ENCODE measurements around the gene PEX11G.

The PEX11G gene

DNA sequence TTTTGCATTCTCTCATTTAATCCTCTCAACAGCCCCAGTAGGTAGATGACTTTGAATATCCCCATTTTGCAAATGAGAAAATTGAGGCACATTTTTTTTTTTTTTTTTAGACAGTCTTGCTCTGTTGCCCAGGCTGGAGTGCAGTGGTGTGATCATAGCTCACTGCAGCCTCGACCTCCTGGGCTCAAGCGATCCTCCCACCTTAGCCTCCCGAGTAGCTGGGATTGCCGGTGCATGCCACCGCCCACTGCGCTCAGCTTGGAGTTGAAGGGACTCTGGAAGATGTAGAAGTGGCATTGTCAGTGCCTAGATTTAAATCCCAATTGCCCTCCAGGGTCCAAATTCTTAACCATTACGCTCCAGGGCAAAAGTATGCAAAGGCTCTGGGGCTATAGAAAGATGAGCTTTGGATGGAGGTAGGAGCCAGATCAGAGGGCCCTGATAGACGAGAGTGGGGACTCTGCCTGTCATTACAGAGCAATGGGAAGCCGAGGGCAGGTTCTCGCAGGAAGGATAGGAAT is 32.8 kb upstream of the PEX11G start:
- no peak for DNase-seq (ENCODE audit: low spot score)

DNA sequence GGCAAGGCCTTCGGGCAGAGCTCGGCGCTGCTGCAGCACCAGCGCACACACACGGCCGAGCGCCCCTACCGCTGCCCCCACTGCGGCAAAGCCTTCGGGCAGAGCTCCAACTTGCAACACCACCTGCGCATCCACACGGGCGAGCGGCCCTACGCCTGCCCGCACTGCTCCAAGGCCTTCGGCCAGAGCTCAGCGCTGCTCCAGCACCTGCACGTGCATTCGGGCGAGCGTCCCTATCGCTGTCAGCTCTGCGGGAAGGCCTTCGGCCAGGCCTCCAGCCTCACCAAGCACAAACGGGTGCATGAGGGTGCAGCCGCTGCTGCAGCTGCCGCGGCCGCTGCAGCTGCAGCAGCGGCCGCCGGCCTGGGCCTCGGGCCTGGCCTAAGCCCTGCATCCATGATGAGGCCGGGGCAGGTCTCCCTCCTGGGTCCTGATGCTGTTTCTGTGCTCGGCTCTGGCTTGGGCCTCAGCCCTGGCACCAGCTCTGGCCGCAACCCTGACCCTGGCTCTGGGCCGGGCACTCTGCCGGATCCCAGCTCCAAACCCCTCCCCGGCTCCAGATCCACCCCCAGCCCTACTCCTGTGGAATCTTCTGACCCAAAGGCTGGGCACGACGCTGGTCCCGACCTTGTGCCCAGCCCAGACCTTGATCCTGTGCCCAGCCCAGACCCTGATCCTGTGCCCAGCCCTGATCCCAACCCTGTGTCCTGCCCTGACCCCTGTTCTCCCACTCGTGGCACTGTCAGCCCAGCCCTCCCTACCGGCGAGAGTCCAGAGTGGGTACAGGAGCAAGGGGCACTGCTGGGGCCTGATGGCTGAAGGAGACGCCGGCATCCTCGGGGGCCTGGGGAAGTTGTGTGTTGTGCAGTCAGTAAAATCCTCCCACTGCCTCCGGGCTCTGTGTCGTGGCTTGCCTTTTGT is 31.6 kb upstream of the PEX11G start:
- no peak for DNase-seq (ENCODE audit: low spot score)

DNA sequence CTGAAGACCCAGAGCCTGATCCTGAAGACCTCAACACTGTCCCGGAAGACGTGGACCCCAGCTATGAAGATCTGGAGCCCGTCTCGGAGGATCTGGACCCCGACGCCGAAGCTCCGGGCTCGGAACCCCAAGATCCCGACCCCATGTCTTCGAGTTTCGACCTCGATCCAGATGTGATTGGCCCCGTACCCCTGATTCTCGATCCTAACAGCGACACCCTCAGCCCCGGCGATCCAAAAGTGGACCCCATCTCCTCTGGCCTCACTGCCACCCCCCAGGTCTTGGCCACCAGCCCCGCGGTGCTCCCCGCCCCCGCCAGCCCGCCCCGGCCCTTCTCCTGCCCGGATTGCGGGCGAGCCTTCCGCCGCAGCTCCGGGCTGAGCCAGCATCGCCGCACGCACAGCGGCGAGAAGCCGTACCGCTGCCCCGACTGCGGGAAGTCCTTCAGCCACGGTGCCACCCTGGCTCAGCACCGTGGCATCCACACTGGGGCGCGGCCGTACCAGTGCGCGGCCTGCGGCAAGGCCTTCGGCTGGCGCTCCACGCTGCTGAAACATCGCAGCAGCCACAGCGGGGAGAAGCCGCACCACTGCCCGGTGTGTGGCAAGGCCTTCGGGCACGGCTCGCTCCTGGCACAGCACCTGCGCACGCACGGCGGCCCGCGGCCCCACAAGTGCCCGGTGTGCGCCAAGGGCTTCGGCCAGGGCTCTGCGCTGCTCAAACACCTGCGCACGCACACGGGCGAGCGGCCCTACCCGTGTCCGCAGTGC is 30.7 kb upstream of the PEX11G start:
- DNase-seq (ENCODE audit: low spot score): no peak

DNA sequence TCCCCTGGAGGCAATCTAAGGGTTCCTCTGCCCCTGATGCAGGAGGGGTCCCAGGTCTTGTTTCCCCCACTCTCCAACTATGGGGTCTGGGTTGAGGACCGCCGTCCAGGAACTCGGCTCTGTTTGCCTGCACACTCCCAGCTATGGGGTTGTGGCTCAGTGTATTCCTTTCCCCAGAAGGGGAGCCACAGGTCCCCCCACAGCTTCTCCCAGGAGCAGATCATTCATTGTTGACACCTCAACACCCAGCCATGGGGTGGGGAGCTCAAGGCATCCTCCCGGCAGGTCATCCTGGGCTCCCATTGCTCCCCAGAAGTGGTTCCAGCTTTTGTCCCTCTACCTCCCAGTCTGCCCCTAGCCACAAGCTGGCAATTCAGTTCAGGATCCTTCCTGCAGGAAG is 28.0 kb upstream of the PEX11G start:
- no peak for DNase-seq (ENCODE audit: low spot score)

DNA sequence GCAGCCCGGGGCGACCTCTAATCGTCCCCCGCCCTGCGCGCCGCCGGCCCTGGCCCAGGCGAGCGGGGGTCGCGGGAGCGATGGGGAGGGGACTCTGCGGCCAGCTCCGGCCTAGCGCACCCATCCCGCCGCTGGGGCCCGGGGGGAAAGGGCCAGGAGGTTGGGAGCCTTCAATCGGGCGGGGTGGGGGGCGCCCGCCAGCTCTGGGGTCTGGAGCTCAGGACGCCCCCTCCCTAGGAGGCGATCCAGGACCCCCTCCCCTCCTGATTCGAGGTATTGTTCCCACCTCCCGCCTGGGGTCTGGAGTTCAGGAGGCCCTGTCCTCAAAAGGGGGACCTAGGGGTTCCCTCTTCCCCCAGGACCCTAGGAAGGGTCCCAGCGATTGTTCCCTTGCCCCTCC is 27.5 kb upstream of the PEX11G start:
- DNase-seq (ENCODE audit: low spot score): no peak

DNA sequence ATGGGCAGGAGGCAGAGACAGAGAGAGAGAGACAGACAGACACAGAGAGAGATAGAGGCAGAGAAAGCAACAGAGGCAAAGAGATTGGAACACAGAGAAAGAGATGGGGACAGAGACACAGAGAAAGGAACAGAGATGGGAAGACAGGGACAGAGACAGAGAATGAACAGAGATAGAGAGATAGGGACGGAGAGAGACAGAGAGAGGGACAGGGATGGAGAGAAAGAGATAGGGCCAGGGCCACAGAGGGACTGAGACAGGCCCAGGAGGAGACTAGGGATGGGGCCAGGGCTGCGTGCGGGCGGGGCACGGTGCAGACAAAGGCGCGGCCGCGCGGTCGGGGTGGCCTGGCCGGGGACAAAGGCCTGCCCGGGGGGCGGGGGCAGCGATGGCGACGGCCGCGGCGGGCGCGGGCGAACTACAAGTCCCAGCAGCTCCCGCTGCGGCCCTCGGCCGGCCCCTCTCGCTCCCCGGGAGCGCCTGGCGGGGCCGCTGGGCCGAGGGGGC is 26.9 kb upstream of the PEX11G start, which contains the start of gene ZNF358:
TSS of gene ZNF358 (plus strand) at position 459 of the 507 bp plus-strand sequence. CDS start 3,140 bp downstream, outside the sequence.
- DNase-seq (ENCODE audit: low spot score): peak; percentile 8

DNA sequence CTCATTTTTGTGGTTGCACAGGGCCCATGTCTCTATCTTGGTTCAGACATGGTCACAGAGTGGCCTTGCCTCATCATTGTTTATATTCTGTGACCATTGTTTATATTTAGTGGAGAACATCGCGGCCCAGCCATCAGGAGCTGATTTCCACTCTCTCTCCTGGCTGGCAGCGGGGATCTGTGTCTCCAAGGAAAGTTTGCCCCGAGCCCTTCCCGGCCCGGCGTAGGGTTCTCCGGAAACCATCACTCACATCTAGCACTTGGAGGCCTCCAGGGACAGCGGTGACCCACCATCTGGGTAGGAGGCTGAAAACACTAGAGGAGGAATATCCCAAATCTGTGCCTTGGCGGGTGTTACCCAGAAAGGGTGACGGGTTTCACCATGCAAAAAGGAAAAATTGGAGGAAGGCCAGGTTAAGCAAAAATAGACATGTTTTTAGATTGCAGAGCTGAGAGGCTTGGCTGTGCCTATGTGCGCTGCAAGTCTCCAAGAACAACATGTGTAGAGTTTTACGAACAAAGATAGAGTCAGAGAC is 26.3 kb upstream of the PEX11G start:
- DNase-seq (ENCODE audit: low spot score): no peak

DNA sequence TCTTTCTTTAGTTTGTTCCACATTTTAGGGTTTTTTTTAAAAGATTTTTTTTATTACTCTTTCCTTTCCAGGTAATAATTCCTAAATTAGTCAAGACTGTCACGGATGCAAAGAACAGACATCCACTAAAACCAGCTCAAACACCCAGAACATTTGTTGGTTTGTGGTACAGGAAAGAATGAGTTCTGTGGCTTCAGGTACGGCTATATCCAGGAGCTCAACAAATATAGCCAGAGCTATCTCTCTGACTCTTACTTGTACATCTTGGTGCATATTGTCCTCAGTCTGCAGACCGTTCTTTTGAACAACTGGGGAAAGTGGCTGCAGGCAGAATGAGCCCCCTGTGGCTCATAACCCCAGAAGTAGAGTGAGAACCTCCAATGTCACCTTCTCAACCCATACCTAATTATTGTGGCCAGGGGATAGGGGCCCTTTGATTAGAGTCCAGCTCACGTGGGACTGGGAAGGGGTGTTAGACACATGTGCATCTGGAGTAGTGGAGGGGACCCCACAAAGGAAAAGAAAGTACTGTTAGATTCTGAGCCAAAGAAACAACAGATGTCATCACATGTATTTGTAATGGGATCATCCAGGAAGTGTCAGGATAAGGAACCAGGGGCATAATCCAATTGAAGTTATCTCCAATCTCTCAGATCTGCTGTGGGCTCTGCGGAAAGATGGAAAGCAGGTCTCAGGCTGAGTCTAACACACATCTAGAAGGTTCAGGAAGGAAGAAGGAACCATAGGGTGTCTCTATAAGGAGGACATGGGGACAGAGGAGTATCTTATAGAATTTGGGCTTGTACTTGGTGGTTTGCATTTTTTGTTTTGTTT is 25.2 kb upstream of the PEX11G start:
- DNase-seq (ENCODE audit: low spot score): no peak

DNA sequence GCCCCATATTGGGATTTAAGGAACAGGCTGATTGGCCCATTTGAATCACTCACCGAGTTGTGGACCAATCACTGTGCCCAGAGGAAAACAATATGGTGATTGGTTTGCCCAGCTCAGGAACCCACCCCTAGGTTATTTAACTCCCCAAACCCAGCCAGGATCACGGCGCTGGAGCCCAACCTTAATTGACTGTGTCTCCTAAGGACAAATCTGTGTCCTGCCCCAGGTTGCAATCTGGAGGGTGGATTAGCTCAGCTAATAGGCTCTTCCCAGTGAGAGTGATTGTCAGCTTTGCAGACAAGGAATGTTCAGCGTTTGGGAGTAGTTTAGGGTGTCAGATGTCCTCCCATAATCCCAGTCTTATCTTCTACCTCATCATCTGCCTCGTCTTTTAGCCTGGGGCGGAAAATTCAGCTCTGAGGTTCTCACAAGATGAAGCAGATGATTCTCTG is 23.6 kb upstream of the PEX11G start:
- no peak for DNase-seq (ENCODE audit: low spot score)

DNA sequence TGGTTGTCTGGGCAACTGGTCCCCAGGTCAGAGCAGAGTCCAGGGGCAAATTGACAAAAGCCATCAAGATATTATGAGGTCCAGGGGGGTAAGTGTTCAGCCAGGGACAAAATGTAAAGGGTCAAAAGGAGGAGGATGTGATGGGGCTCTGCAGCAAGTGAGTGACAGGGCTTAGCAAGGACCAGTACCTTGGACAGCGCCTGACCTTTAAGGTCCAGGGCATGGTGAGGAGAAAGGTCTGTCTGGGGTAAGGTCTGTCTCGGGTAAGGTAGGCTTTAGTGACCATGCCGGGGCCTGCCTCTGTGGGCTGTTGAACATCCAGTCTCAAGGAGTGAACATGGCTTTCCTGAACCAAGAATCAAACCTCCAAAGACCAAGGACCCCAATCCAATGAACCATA is 20.8 kb upstream of the PEX11G start:
- DNase-seq (ENCODE audit: low spot score): no peak

DNA sequence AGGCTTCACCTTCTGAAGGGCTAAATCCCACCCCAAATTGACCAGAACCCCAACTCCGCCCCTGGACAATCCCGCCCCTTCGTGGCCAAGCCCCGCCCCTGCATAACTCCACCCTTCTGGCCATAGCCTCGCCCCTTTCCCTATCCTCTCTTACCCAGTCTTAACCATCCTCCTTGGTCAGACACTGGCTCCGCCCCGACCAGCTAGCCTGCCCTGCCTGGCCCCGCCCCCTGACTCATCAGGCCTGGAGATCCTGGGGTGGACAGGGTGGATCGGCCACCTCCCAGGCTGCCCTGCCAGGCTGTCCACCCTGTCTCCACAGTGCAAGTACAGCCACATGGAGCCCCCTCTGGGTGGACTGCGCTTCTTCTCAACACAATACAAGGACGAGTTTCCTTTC is 19.0 kb upstream of the PEX11G start:
- no peak for DNase-seq (ENCODE audit: low spot score)

DNA sequence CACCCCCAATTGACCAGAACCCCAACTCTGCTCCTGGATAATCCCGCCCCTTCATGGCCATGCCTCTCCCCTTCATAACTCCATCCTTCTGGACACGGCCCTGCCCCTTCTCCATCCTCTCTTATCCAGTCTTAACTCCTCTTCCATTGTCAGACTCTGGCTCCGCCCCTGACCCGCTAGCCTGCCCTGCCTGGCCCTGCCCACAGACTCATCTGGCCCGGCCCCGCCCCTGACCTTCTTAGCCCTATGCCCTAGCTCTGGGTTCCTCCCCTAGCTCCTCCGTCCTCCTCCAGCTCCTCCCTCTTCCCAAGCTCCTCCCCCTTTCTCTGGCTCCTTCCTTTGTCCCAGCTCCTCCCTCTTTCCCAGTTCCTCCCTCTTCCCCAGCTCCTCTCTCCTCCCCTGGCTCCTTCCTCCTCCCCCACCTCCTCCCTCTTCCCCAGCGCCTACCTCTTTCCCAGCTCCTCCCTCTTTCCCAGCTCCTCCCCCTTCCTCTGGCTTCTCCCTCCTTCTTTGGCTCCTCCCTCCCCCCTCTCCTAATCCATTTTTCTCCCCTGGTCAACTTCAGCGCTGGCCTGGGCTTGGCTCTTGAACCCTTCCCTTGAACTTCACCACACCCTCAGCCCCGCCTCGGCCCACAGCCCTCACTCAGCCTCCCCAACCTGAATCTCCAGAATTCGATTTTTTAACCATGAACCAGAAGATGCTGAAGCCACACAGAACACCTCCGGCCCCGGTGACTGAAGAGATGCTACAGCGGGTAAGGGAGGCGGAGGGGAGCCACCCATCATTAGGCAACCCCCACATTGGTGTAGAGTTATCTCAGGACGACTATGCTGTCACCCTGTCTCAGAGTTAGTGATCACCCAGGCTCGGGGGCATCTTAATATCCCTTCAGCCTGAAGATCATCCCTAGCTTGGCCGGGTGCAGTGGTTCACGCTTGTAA is 17.8 kb upstream of the PEX11G start:
- no peak for DNase-seq (ENCODE audit: low spot score)

DNA sequence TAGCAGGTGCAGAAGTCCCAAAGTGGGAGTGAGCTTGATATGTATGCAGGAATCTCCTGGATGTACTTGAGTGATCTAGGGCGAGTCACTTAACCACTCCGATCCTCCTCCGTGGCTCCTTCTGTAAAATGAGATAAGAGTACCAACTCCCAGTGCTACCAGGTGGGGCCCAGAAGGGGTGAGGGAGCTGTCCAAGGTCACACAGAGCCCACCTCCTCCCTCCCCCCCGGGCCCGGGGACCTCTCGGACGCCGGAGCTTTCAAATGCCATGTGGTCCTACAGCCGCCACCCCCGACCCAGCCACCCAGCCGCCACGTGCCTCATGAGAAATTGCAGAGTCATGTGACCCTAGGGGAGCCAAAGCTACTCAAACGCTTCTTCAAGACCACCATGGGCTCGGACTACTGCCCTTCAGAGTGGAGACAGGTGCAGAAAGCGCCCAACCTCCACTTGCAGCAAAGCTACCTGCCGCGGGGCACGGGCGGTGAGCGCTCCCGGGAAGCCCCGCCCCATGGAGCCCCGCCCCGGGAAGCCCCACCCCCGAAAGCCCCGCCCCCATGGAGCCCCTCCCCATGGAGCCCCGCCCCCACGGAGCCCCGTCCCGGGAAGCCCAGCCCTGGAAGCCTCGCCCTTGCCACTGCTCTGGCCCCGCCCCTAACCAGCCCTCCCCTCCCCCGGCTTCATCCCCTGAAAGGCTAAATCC is 17.0 kb upstream of the PEX11G start:
- DNase-seq (ENCODE audit: low spot score): no peak

DNA sequence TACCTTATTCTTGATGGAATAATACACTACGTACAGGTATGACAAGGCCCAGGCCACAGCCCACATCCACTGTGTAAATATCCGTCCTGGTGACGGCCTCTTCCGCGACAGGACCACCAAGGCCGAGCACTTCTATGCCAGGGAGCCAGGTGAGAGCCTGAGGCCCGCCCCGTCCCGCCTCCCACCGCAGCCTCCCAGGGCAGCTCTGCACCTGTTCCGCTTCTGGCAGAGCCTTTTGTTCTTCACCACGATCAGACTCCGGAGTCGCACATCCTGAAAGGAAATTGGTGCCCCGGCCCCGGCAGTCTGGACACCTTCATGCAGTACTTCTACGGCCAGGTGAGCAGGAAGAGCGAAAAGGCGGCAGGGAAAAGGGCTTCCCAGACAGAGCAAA is 16.4 kb upstream of the PEX11G start:
- DNase-seq (ENCODE audit: low spot score): no peak

DNA sequence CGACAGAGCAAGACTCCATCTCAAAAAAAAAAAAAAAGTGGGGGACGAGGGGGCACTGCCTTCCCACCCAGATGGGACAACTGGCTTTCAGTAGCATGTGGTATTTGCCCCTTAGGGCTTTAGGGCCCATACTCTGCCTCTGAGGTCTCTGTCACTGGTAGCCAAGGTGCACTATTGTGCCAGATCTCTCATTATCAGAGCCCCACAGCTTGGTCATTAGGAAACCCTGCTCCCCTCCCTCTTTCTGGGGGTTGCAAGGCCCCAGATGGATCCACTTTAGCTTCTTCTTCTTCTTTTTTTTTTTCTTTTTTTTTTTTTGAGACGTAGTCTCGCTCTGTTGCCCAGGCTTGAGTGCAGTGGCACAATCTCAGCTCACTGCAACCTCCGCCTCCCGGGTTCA is 15.8 kb upstream of the PEX11G start:
- DNase-seq (ENCODE audit: low spot score): no peak

DNA sequence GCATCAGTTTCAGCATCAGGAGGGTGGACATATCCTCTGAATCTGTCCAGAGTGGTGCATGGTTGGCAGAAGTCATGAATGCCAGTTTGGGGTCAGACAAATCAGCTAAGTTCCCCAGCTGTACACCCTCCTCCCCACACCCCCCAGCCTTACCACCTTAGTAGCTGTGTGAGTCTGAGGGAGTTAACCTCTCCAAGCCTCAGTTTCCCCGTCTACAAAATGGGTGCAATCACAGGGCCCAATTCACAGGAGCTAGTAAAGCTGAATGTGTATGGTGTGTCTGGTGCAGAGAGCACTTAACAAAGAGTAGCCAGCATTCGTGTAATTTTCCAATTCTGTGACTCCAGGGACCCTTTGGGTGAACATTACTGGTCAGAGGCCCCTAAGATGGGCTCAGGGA is 13.7 kb upstream of the PEX11G start:
- DNase-seq (ENCODE audit: low spot score): no peak

DNA sequence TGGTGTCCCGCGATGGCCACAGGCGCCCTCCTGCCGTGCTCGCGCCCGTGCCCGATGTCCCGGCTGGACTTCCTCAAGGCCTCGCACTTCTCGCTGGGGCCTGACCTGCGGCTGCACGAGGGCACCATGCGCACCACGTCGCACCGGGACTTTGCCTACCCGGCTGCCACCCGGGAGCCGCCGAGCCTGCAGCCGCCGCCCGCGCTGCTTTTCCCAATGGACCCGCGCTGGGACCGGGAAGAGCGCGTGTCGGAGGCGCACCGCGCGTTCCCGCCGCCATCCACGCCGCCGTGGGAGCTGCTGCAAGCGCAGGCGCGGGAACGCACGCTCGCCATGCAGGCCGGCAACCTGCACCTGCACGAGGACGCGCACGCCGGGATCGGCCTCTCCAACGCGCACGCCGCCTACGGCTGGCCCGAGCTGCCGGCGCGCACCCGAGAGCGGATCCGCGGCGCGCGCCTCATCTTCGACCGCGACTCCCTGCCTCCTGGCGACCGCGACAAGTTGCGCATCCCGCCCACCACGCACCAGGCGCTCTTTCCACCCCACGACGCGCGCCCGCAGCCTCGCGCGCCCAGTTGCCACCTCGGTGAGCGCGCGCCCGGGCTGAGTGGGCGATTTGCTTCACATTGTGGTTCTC is 12.1 kb upstream of the PEX11G start:
- DNase-seq (ENCODE audit: low spot score): no peak

DNA sequence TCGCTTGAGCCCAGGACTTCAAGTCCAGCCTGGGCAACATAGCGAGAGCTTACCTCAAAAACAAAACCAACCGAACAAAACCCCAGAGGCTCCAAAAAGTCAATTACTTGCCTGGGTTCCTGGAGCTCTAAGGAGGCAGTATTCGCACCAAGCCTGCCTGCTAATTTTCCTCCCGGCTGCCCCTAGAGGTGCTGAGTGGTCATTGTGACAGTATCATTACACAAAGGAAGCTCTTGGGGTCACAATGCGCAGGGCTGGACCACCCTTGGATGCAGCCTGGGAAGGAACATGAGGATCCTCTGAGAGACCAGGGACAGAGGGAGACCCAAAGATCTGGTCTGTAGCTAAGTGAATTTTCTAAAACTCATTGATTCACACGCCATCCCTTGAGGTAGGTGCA is 8.5 kb upstream of the PEX11G start:
- no peak for DNase-seq (ENCODE audit: low spot score)

DNA sequence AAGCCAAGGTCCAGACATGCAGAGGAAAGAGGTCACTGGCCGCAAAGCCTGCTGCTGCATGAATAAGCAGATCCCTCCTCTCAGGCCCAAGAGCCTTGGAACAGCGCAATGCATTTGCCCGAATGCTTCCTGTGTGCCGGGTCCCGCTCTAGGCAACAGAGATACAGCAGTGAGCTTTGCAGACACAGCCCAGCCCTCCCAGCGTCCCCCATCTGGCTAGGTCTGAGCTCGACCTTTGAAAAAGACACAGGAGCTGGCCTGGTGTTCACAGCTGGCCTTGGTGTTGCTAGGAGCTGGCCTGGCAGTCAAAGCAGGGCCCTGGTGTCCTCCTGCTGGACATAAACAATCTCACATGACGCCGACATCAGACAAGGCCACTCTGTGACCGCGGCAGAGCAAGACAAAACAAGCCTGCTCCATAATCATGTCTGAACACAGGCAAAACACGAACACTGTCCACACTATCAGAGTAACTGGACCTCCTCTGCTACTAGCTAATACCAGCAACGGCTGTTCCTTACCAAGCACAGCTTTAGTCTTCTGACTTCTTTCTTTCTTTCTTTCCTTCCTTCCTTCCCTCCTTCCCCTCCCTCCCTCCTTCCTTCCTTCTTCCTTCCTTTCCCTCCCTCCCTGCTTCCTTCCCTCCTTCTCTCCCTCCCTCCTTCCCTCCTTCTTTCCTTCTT is 5.7 kb upstream of the PEX11G start:
- no peak for DNase-seq (ENCODE audit: low spot score)

Measured in CD4-positive, alpha-beta T cell treated with Interleukin-2 at 100 ng/mL for 4 hours (primary cell).